ENCODE data around the gene USF2.

DNA sequence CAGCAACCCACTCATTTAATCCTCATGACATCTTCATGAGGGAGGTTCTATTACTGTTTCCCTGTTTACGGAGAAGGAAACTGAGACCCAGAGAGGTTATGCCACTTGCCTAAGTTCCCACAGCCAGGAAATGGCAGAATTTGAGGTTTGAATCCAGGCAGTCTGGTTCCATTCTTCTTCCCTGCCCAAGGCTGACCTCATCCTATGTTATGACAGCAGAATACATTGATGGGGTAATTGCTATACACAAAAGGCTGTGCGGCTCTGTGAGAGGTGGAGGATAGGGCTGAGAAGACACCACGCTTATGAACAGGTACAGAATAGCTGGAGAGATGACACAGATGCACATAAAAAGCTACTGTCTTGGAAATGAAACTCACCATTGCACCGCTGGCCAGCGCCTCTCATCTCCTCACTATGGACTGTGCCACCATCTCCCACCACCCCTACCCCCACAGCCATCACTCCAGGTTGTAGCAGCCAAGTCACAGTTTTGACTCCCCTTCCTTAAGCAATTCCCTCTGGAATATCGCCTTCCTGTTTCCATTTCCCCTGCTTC is 34.7 kb downstream of the USF2 start:
- TF ChIP-seq CTCF (IDR thresholded peaks at IDR 0.05): no peak
- TF ChIP-seq POLR2A (IDR thresholded peaks at IDR 0.05): no peak
